Osteocyte (in vitro differentiated cells): Measurements from ENCODE around the gene DDX31. TPM values are rescaled to one million over a fixed set of nuclear protein-coding genes. Genes with fewer than 3 reads are reported as not detected.

Experiments used
- DNase-seq: peaks from one replicate; pipeline ENCODE4 v3.0.0; 2021; ENCODE audit warnings: mixed read lengths; ENCODE audit not compliant: unreplicated experiment; ENCODE audit errors: extremely low spot score
- H3K27ac Mint-ChIP-seq: one replicate; pipeline ENCODE4 v1.8.0; 2021; ENCODE audit warnings: mild to moderate bottlenecking, mixed read lengths; ENCODE audit not compliant: unreplicated experiment
- H3K27me3 Mint-ChIP-seq: one replicate; pipeline ENCODE4 v1.8.0; 2021; ENCODE audit warnings: mixed read lengths; ENCODE audit not compliant: unreplicated experiment
- H3K36me3 Mint-ChIP-seq: one replicate; pipeline ENCODE4 v1.8.0; 2021; ENCODE audit warnings: mixed read lengths; ENCODE audit not compliant: unreplicated experiment
- H3K4me1 Mint-ChIP-seq: one replicate; pipeline ENCODE4 v1.8.0; 2021; ENCODE audit warnings: mixed read lengths; ENCODE audit not compliant: unreplicated experiment
- H3K4me3 Mint-ChIP-seq: one replicate; pipeline ENCODE4 v1.8.0; 2021; ENCODE audit warnings: mild to moderate bottlenecking, moderate library complexity, mixed read lengths; ENCODE audit not compliant: unreplicated experiment
- H3K9me3 Mint-ChIP-seq: one replicate; pipeline ENCODE4 v1.8.0; 2021; ENCODE audit warnings: mixed read lengths; ENCODE audit not compliant: unreplicated experiment
- CTCF ChIP-seq: fragments of 200-600 bp; sonication (generic); IDR thresholded peaks from 2 replicates; pipeline ENCODE4 v1.5.0; 2021; ENCODE audit warnings: antibody characterized with exemption, mild to moderate bottlenecking, moderate library complexity
- total RNA-seq: library from RNA; stranded (reverse); gene quantifications from 2 replicates; pipeline ENCODE4 v1.2.1, GENCODE V29; 2021

Gene DDX31
- total RNA-seq, 1 donor from 2014 or later: 14.6 TPM

DNA sequence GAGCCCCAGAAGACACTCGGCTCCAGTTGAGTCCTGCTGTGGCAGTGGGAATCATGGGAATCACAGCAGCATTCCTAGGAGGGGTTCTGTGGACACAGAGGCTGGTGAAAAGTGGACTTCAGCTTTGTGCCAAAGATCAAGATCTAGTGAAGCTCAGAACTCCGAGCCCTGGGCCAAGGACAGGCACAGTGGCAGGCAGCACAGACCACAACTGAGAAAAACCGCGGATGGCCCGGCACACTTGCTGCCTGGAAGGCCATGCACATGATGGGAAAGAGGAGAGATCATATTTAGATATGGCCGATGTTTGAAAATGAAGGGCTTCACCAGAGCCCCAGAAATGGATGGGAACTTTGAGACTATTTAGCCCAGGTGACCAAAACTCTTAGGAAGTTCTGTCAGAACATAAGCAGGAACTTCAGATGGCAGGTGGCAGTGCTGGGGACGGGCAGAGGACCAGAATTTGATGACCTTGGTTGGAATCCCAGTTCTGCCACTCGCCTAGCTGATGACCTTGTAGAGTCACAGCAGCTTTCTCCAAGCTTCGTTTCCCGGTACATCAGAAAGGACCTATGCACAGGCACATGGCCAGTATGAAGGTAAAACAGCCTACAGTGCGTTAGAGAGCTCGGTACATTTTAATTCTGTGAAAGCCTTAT is 69.3 kb downstream of the DDX31 start:
- Mint-ChIP-seq H3K4me3 (no peak overlapping the region), H3K9me3 (no peaks in the 10 kb centered on the region), H3K4me1 (no peaks in the 10 kb centered on the region), H3K27me3 (no peaks in the 10 kb centered on the region), H3K27ac (no peak overlapping the region), H3K36me3 (peaks cover 27% of the 10 kb centered on the region)
- no peak for TF ChIP-seq CTCF
- no peak for DNase-seq

- Mint-ChIP-seq H3K27me3 (peaks cover 4% of the 10 kb centered on the region), H3K4me3 (no peak overlapping the region), H3K4me1 (no peaks in the 10 kb centered on the region), H3K9me3 (no peaks in the 10 kb centered on the region), H3K27ac (no peak overlapping the region), H3K36me3 (peaks cover 34% of the 10 kb centered on the region)
- no peak for TF ChIP-seq CTCF
- DNase-seq: no peak
Measured at GRCh38 chr9:132597073-132597775, 72.6 kb downstream of the DDX31 start.

DNA sequence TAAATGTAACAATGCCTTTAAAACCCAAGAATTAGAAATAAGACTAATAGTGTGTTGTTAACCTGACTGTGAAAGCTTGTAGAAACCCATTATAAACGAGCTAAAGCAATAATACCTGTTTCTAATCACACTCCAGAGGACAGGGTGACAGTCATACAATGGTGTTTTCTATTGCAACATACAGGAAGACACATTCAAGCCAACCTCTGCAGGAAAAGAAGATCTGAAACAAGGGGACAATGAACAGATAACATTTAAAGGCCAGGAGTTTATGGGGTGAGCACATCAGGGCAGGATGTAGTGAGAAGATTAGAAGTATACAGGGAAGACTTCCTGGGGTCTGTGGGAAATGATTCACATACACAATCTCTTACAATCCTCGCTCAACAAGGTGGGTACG is 73.6 kb downstream of the DDX31 start:
- H3K9me3 Mint-ChIP-seq: no peaks in the 10 kb centered on the region
- H3K4me3 Mint-ChIP-seq: no peak overlapping the region
- no peak for DNase-seq
- peaks cover 14% of the 10 kb centered on the region for H3K27me3 Mint-ChIP-seq
- no peak for TF ChIP-seq CTCF
- H3K36me3 Mint-ChIP-seq: peaks cover 34% of the 10 kb centered on the region
- peaks cover under 1% of the 10 kb centered on the region for H3K4me1 Mint-ChIP-seq
- H3K27ac Mint-ChIP-seq: no peak overlapping the region

GRCh38 chr9:132595319-132595718 is 74.5 kb downstream of the DDX31 start:
- H3K27ac Mint-ChIP-seq: no peak overlapping the region
- no peak overlapping the region for H3K4me3 Mint-ChIP-seq
- DNase-seq: no peak
- peaks cover 5% of the 10 kb centered on the region for H3K4me1 Mint-ChIP-seq
- no peaks in the 10 kb centered on the region for H3K9me3 Mint-ChIP-seq
- no peak for TF ChIP-seq CTCF
- peaks cover 20% of the 10 kb centered on the region for H3K27me3 Mint-ChIP-seq
- peaks cover 33% of the 10 kb centered on the region for H3K36me3 Mint-ChIP-seq

DNA sequence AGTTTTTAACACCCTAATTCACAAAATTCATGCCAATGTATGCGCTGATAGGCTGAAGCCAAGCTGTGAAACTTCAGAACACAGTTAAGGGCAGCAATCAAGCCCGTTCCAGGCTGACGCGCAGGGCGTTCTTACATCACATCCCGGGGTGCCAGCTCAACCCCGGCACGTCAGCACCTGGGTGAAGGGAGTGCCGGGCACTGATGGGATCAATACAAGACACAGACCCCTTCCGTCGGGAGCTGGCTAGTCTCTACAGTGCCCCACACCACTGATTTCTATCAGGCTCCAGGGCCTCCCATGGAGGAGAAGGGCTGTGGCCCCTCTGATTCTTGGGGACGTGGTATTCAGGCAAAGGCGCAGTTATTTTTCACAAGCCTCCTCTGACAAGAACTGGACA is 75.4 kb downstream of the DDX31 start:
- Mint-ChIP-seq H3K9me3 (no peaks in the 10 kb centered on the region), H3K36me3 (peaks cover 30% of the 10 kb centered on the region), H3K27me3 (peaks cover 24% of the 10 kb centered on the region), H3K4me3 (no peak overlapping the region), H3K27ac (no peak overlapping the region), H3K4me1 (peaks cover 9% of the 10 kb centered on the region)
- no peak for DNase-seq
- no peak for TF ChIP-seq CTCF
